ENCODE data around the gene MFAP3. TPM values are rescaled to one million over a fixed set of nuclear protein-coding genes. Genes with fewer than 3 reads are reported as not detected.

MFAP3 gene
- total RNA-seq, 2 experiments from 2014 or later = 26.3 to 28.7 TPM

DNA sequence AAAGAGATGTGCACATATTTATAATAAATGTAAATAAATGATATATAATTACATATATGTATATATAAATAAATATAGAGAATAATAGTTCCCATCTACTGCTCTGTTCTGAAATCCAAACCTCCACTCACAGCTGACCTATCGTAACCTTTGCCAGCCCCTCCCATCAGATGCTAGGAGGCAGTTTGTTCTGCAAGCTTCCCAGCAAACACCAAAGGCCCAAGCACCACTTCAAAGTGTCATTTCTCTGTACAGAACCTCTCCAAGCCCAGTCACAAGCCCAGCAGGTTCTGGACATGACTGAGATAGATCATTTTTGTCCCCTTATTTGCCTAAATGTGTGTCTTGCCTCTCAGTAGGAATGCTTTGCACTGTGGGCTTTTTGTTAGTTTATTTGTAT lies 62.4 kb downstream of the MFAP3 start:
- peaks cover 2% of the 10 kb centered on the region for H3K27me3 Mint-ChIP-seq
- H3K4me1 Mint-ChIP-seq = no peaks in the 10 kb centered on the region
- no peaks in the 10 kb centered on the region for H3K36me3 Mint-ChIP-seq (ENCODE audit: low read depth)
- ChIA-PET CTCF (interaction anchor here (1.1 to 1.3 kb wide), 2 partner anchors 9 to 21 kb away, joined by 3 read pairs; no protein-coding TSS in a partner anchor), POLR2A (no interaction called here)
- H3K9me3 Mint-ChIP-seq = no peaks in the 10 kb centered on the region
- DNase-seq = no peak
- H3K27ac Mint-ChIP-seq = no peak overlapping the region
- H3K4me3 Mint-ChIP-seq = no peak overlapping the region

DNA sequence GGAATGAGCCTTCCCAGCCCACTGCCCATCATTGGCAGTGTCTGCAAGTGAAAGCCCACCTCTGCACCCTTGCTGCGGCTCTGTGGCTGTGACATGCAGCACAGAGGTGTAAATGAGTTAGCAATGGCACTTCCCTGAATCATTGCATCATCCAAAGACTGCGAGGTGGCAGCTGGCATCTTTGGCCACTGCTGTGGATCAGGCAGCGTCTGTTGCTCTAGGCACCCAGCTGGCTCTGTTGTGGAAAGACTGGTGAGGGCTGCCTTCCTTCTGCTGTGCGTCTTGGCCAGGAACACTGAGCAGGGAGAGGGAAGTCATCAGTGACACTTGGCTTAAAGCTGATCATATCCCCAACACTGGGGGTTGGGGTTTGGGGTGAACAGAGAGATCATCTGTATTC lies 64.5 kb downstream of the MFAP3 start:
- CTCF ChIA-PET = interaction anchor here (0.5 kb wide), 1 partner anchor 478 kb away, joined by 3 read pairs; no protein-coding TSS in a partner anchor
- Mint-ChIP-seq H3K36me3 (ENCODE audit: low read depth) (no peaks in the 10 kb centered on the region), H3K27ac (no peak overlapping the region), H3K4me3 (no peak overlapping the region), H3K27me3 (peaks cover 2% of the 10 kb centered on the region), H3K4me1 (no peaks in the 10 kb centered on the region), H3K9me3 (no peaks in the 10 kb centered on the region)
- POLR2A ChIA-PET = no interaction called here
- DNase-seq = no peak

Other genes starting within 250 kb of the MFAP3 start
- 10 to 100 TPM; 19.1 to 22.7 TPM for gene FAM114A2, start 57 bp upstream of the MFAP3 start, total RNA-seq
- gene GALNT10, start 151.8 kb downstream of the MFAP3 start, total RNA-seq = 10 to 100 TPM; 44.2 to 47.2 TPM